Keratinocyte (primary cell): ENCODE data around the gene TIAM2.

Experiments used
- CTCF ChIP-seq, 3 experiments: IDR thresholded peaks in 1 of 3; conservative IDR thresholded peaks in 1 of 3; optimal IDR thresholded peaks in 1 of 3; 2 replicates in 2 of 3; 3 replicates in 1 of 3; pipeline versions ENCODE3 to v1.5.1; 2011; ENCODE audit warnings: low read length in 3 of 3, mild to moderate bottlenecking in 3 of 3, moderate library complexity in 2 of 3, control low read depth in 1 of 3, inconsistent platforms in 1 of 3; ENCODE audit not compliant: insufficient read depth in 2 of 3; ENCODE audit errors: extremely low read depth in 1 of 3
- EZH2 ChIP-seq: IDR thresholded peaks from one replicate; pipeline ENCODE4 v1.6.1; 2012; ENCODE audit warnings: inconsistent platforms, mild to moderate bottlenecking, low read length, moderate library complexity

GRCh38 chr6:155212616-155213380, 217.7 kb downstream of the TIAM2 start:
- TF ChIP-seq CTCF (optimal IDR thresholded peaks at IDR 0.05 in 1 of 3, IDR thresholded peaks at IDR 0.05 in 1 of 3, conservative IDR thresholded peaks at IDR 0.05 in 1 of 3; ENCODE audit: extremely low read depth in 1 of 3, insufficient read depth in 2 of 3, low read length in 3 of 3) = no peak
- no peak for TF ChIP-seq EZH2
